ENCODE results near the gene FXYD2.

GRCh38 chr11:117868815-117869561, 44.4 kb upstream of the FXYD2 start:
- TF ChIP-seq CTCF (IDR thresholded peaks at IDR 0.05) (no peak), POLR2AphosphoS5 (IDR thresholded peaks at IDR 0.05; ENCODE audit: low read depth, low read length) (no peak)
